Neural progenitor cell (in vitro differentiated cells): ENCODE results near the gene TMEM52. TPM values are rescaled to one million over a fixed set of nuclear protein-coding genes. Genes with fewer than 3 reads are reported as not detected.
A peak's percentile ranks its signal among the peaks of the same experiment; 100 is the strongest.

Experiments
- DNase-seq: peaks from one replicate; pipeline ENCODE4 v3.0.0-alpha.2; 2016; ENCODE audit warnings: low spot score
- H2AFZ ChIP-seq: fragments of 200-600 bp; sonication (generic); replicated peaks from 2 replicates; pipeline ENCODE4 v1.6.1; 2016; ENCODE audit warnings: antibody characterized with exemption
- H3F3A ChIP-seq: fragments of 200-600 bp; sonication (generic); 2 replicates; pipeline ENCODE4 v1.6.1; 2016; ENCODE audit warnings: antibody characterized with exemption, low read depth
- H3K27ac ChIP-seq: fragments of 200-600 bp; sonication (generic); 2 replicates; pipeline ENCODE4 v1.5.1; 2016; ENCODE audit warnings: mild to moderate bottlenecking
- H3K27me3 ChIP-seq: fragments of 200-600 bp; sonication (generic); 2 replicates; pipeline ENCODE4 v1.6.1; 2016; ENCODE audit warnings: mild to moderate bottlenecking, moderate library complexity
- H3K36me3 ChIP-seq: fragments of 200-600 bp; sonication (generic); 2 replicates; pipeline ENCODE4 v1.5.1; 2016
- H3K4me1 ChIP-seq: fragments of 200-600 bp; sonication (generic); 2 replicates; pipeline ENCODE4 v1.6.1; 2016; ENCODE audit warnings: mixed run types
- H3K4me2 ChIP-seq: fragments of 200-600 bp; sonication (generic); 2 replicates; pipeline ENCODE4 v1.6.1; 2016
- H3K4me3 ChIP-seq: fragments of 200-600 bp; sonication (generic); 2 replicates; pipeline ENCODE4 v1.5.1; 2016
- H3K79me2 ChIP-seq: fragments of 200-600 bp; sonication (generic); 2 replicates; pipeline ENCODE4 v1.6.1; 2016; ENCODE audit warnings: low read depth
- H3K9ac ChIP-seq: fragments of 200-600 bp; sonication (generic); 2 replicates; pipeline ENCODE4 v1.6.1; 2016
- H3K9me3 ChIP-seq: fragments of 200-600 bp; sonication (generic); 2 replicates; pipeline ENCODE4 v1.5.1; 2016; ENCODE audit warnings: low read depth
- H4K20me1 ChIP-seq: fragments of 200-600 bp; sonication (generic); 2 replicates; pipeline ENCODE4 v1.6.1; 2016; ENCODE audit warnings: low read depth
- H3K27ac Mint-ChIP-seq: 3 replicates; pipeline ENCODE4 v1.8.0; 2021; ENCODE audit warnings: mixed read lengths
- H3K27me3 Mint-ChIP-seq: 2 replicates; pipeline ENCODE4 v1.8.0; 2022; ENCODE audit warnings: low read depth, mild to moderate bottlenecking, inconsistent platforms, moderate library complexity, mixed read lengths; ENCODE audit not compliant: insufficient read depth
- H3K36me3 Mint-ChIP-seq: 3 replicates; pipeline ENCODE4 v1.8.0; 2021; ENCODE audit warnings: mixed read lengths
- H3K4me1 Mint-ChIP-seq: 3 replicates; pipeline ENCODE4 v1.8.0; 2021; ENCODE audit warnings: mixed read lengths
- H3K4me3 Mint-ChIP-seq: 3 replicates; pipeline ENCODE4 v1.8.0; 2021; ENCODE audit warnings: mild to moderate bottlenecking, moderate library complexity, mixed read lengths
- H3K9me3 Mint-ChIP-seq: 3 replicates; pipeline ENCODE4 v1.8.0; 2020; ENCODE audit warnings: mixed read lengths
- CTCF ChIP-seq: fragments of 200-600 bp; sonication (generic); IDR thresholded peaks from 2 replicates; pipeline ENCODE4 v1.5.1; 2017; ENCODE audit warnings: antibody characterized with exemption, mild to moderate bottlenecking
- EZH2 ChIP-seq: fragments of 200-600 bp; sonication (generic); IDR thresholded peaks from 2 replicates; pipeline ENCODE4 v1.6.1; 2017; ENCODE audit warnings: antibody characterized with exemption, mild to moderate bottlenecking, moderate library complexity
- EZH2phosphoT487 ChIP-seq: fragments of 200-600 bp; sonication (generic); IDR thresholded peaks from 2 replicates; pipeline ENCODE4 v1.6.1; 2017; ENCODE audit warnings: antibody characterized with exemption
- total RNA-seq: library from RNA; depleted of rRNA; stranded (reverse); fragments of >200 nt; gene quantifications from 2 replicates; pipeline ENCODE4 v1.2.3, GENCODE V29; 2015; ENCODE audit warnings: low replicate concordance

Gene TMEM52
- total RNA-seq, 1 donor from 2014 or later = 2.9 TPM

DNA sequence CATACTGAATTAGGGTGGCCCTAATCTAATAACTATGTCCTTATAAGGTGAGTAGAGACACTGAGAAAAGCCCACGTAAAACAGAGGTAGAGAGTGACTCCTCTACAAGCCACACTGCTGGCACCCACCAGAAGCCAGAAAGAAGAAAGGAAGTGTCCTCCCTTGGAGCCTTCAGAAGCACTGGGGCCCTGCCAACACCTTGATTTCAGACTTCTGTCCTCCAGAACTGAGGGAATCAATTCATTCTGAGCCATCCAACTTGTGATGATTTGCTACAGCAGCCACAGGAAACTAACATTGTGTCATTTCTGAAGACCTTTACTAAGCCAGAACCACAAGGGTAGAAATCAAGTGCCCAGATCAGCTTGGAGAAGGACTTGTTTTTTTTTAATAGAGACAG lies 43.1 kb downstream of the TMEM52 start:
- Histone ChIP-seq H3K27ac (no peak overlapping the region), H2AFZ (no peak overlapping the region), H3K4me2 (no peak overlapping the region), H3K36me3 (no peaks in the 10 kb centered on the region), H3K4me3 (no peak overlapping the region), H3K27me3 (no peaks in the 10 kb centered on the region), H3K79me2 (peaks cover 100% of the 10 kb centered on the region), H4K20me1 (peaks cover 94% of the 10 kb centered on the region), H3K4me1 (no peaks in the 10 kb centered on the region), H3K9me3 (no peaks in the 10 kb centered on the region), H3K9ac (no peak overlapping the region), H3F3A (peaks cover 6% of the 10 kb centered on the region)
- no peak for TF ChIP-seq EZH2phosphoT487
- TF ChIP-seq CTCF = no peak
- no peak for TF ChIP-seq EZH2
- Mint-ChIP-seq H3K4me1 (no peaks in the 10 kb centered on the region), H3K4me3 (peak overlapping the region; percentile 18), H3K27me3 (peaks cover 4% of the 10 kb centered on the region), H3K36me3 (peaks cover 75% of the 10 kb centered on the region), H3K9me3 (peaks cover 58% of the 10 kb centered on the region), H3K27ac (no peak overlapping the region)
- DNase-seq = no peak

DNA sequence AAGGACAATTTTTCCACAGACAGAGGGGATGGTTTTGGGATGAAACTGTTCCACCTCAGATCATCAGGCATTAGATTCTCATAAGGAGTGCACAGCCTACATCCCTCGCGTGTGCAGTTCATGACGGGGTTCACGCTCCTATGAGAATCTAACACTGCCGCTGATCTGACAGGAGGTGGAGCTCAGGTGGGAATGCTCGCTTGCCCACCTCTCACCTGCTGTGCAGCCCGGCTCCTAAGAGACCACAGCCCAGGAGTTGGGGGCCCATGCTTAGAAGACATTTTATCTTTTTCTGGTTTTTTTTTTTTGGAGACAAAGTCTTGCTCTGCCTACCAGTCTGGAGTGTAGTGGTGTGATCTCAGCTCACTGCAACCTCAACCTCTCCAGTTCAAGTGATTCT lies 44.2 kb downstream of the TMEM52 start:
- Histone ChIP-seq H2AFZ (no peak overlapping the region), H3K4me1 (no peaks in the 10 kb centered on the region), H3K79me2 (peaks cover 100% of the 10 kb centered on the region), H3K27me3 (no peaks in the 10 kb centered on the region), H3K4me3 (no peak overlapping the region), H3F3A (peaks cover 6% of the 10 kb centered on the region), H3K9me3 (no peaks in the 10 kb centered on the region), H3K27ac (no peak overlapping the region), H3K4me2 (no peak overlapping the region), H4K20me1 (peaks cover 94% of the 10 kb centered on the region), H3K9ac (no peak overlapping the region), H3K36me3 (no peaks in the 10 kb centered on the region)
- TF ChIP-seq EZH2phosphoT487 (no peak), EZH2 (no peak), CTCF (no peak)
- Mint-ChIP-seq H3K27ac (no peak overlapping the region), H3K27me3 (peaks cover 4% of the 10 kb centered on the region), H3K4me3 (no peak overlapping the region), H3K9me3 (peaks cover 57% of the 10 kb centered on the region), H3K36me3 (peaks cover 78% of the 10 kb centered on the region), H3K4me1 (no peaks in the 10 kb centered on the region)
- no peak for DNase-seq

DNA sequence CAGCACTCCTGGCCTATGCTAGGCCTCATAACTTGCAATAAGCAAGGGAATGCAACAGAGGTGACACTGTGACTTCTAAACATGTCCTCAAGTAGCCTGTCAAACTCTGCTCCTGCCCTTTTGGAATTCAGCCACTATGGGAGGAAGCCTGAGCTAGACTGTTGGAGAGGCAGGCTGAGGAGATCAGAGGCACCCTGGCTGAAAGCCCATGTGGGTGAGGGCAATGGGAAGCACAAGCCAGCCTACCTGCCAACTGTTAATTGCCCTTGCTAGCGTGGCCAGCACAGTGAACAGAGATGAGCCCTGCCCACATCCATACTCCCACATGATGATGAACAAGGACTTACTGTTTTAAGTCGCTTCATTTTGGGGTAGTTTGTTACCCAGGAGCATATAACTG lies 45.9 kb downstream of the TMEM52 start:
- DNase-seq = no peak
- H3K4me3 ChIP-seq = no peak overlapping the region
- Mint-ChIP-seq H3K27me3 (peaks cover 8% of the 10 kb centered on the region), H3K4me3 (no peak overlapping the region), H3K27ac (no peak overlapping the region), H3K4me1 (no peaks in the 10 kb centered on the region), H3K36me3 (peaks cover 71% of the 10 kb centered on the region), H3K9me3 (peaks cover 49% of the 10 kb centered on the region)
- no peak overlapping the region for H2AFZ ChIP-seq
- H3K27ac ChIP-seq = no peak overlapping the region
- no peaks in the 10 kb centered on the region for H3K9me3 ChIP-seq
- no peak for TF ChIP-seq EZH2phosphoT487
- no peak for TF ChIP-seq CTCF
- TF ChIP-seq EZH2 = no peak
- no peak overlapping the region for H3K9ac ChIP-seq
- no peaks in the 10 kb centered on the region for H3F3A ChIP-seq
- no peaks in the 10 kb centered on the region for H3K36me3 ChIP-seq
- H4K20me1 ChIP-seq = peaks cover 94% of the 10 kb centered on the region
- no peaks in the 10 kb centered on the region for H3K27me3 ChIP-seq
- H3K4me1 ChIP-seq = no peaks in the 10 kb centered on the region
- H3K79me2 ChIP-seq = peaks cover 100% of the 10 kb centered on the region
- no peak overlapping the region for H3K4me2 ChIP-seq
